ENCODE measurements around the gene EMC8. TPM values are rescaled to one million over a fixed set of nuclear protein-coding genes. Genes with fewer than 3 reads are reported as not detected.

Gene EMC8
- total and polyA plus RNA-seq, 2 of the 8 experiments (the other 6 are each of a cell fraction or from before 2014, with no cell fraction given) = 52.2 to 69.7 TPM

GRCh38 chr16:85819771-85820170 is 20.4 kb upstream of the EMC8 start:
- H2BK20ac ChIP-seq (ENCODE audit: low read length) = no peak overlapping the region
- no peaks in the 10 kb centered on the region; a peak in 1 of 7 replicates for H3K4me1 ChIP-seq (replicated peaks in 1 of 4; ENCODE audit: control insufficient read depth in 3 of 4, insufficient read depth in 4 of 4, low read length in 3 of 4)
- no peak overlapping the region for H4K5ac ChIP-seq (ENCODE audit: insufficient read length, low read depth, low read length)
- H3K4ac ChIP-seq (replicated peaks; ENCODE audit: insufficient read length, low read depth, low read length) = no peak overlapping the region
- TF ChIP-seq POU5F1 (IDR thresholded peaks at IDR 0.05; ENCODE audit: low read depth, low read length) = no peak
- TF ChIP-seq SRF (IDR thresholded peaks at IDR 0.05; ENCODE audit: low read depth, low read length) = no peak
- no peak for TF ChIP-seq SIN3A (conservative IDR thresholded peaks at IDR 0.05 in 1 of 2, IDR thresholded peaks at IDR 0.05 in 1 of 2; ENCODE audit: low read depth in 1 of 2, low read length in 2 of 2)
- TF ChIP-seq EZH2 (IDR thresholded peaks at IDR 0.05; ENCODE audit: low read depth, low read length, severe bottlenecking) = no peak
- TF ChIP-seq SP1 (IDR thresholded peaks at IDR 0.05; ENCODE audit: low read depth, low read length) = no peak
- H4K91ac ChIP-seq (replicated peaks; ENCODE audit: insufficient read length, low read length) = no peak overlapping the region
- H3K14ac ChIP-seq (ENCODE audit: insufficient read length) = no peak overlapping the region
- no peak overlapping the region for H2BK5ac ChIP-seq (ENCODE audit: low read depth, low read length)
- no peak overlapping the region for H2AK5ac ChIP-seq (ENCODE audit: low read depth, low read length)
- no peak overlapping the region for H3K4me3 ChIP-seq (ENCODE audit: extremely low read depth in 1 of 4, insufficient read depth in 2 of 4, low read depth in 3 of 4, low read length in 4 of 4)
- no peak overlapping the region for H4K8ac ChIP-seq (ENCODE audit: extremely low read depth, insufficient read depth, low read length)
- no peak overlapping the region for H3K23ac ChIP-seq (ENCODE audit: insufficient read length)
- H3K23me2 ChIP-seq (ENCODE audit: low read depth, low read length) = peaks cover 6% of the 10 kb centered on the region; the same call in 1 of the 2 replicates
- peaks cover 0 to 6% of the 10 kb centered on the region in 2 experiments for H4K20me1 ChIP-seq (replicated peaks in 1 of 2; ENCODE audit: control insufficient read depth in 1 of 2, insufficient read depth in 2 of 2, low read length in 2 of 2)
- no peaks in the 10 kb centered on the region for H3K36me3 ChIP-seq (ENCODE audit: control insufficient read depth in 2 of 4, insufficient read depth in 4 of 4, low read length in 3 of 4)
- ChIA-PET CTCF (ENCODE audit: partially characterized antibody) (interaction anchor here (0.6 to 7.6 kb wide), 49 partner anchors 9 to 1256 kb away, joined by 3 to 319 read pairs (median 4); partner anchors contain the start of gene IRF8), POLR2A (ENCODE audit: partially characterized antibody) (interaction anchor here (0.9 to 1.0 kb wide), 2 partner anchors 160 to 179 kb away, joined by 3 read pairs; no protein-coding TSS in a partner anchor)
- DNase-seq (ENCODE audit: low read depth in 1 of 2, low spot score in 2 of 2) = no peak
- H3K56ac ChIP-seq (replicated peaks; ENCODE audit: insufficient read length, low read depth, low read length) = no peak overlapping the region
- peaks cover 0 to 11% (median 3%) of the 10 kb centered on the region in 4 experiments; a peak in 2 of 7 replicates for H3K27me3 ChIP-seq (replicated peaks in 1 of 4; ENCODE audit: control insufficient read depth in 3 of 4, extremely low read depth in 1 of 4, insufficient read depth in 3 of 4, low read length in 3 of 4)
- H3K18ac ChIP-seq (ENCODE audit: extremely low read depth, low read length) = no peak overlapping the region
- no peaks in the 10 kb centered on the region for H3K79me2 ChIP-seq (ENCODE audit: control insufficient read depth in 1 of 2, insufficient read depth in 2 of 2, low read length in 2 of 2)
- no peak overlapping the region for H2BK120ac ChIP-seq (replicated peaks; ENCODE audit: low read depth, low read length)
- no peak overlapping the region for H3K4me2 ChIP-seq (ENCODE audit: insufficient read depth in 1 of 2, low read depth in 2 of 2, low read length in 2 of 2)
- WGBS, 2 experiments (ENCODE audit: extremely low coverage in 1 of 2, insufficient coverage in 1 of 2, insufficient read length in 1 of 2, insufficient replicate concordance in 2 of 2, low coverage in 1 of 2, low lambda C conversion rate in 2 of 2, missing lambda C conversion rate in 1 of 2) = 82% methylated on average over 6 of the region's 6 CpGs; no CpG with 5 or more reads in 1 of the 2 experiments
- H2BK12ac ChIP-seq (ENCODE audit: low read depth, low read length) = no peak overlapping the region
- H3K79me1 ChIP-seq (ENCODE audit: low read depth, low read length) = no peaks in the 10 kb centered on the region
- no peak overlapping the region for H3K27ac ChIP-seq (ENCODE audit: low read depth, low read length)
- no peaks in the 10 kb centered on the region for H3K9me3 ChIP-seq (ENCODE audit: insufficient read depth in 2 of 2, low read depth in 1 of 2, low read length in 1 of 2)
- no peak for FAIRE-seq
- H2BK15ac ChIP-seq (ENCODE audit: low read length) = no peak overlapping the region
- H2AFZ ChIP-seq (ENCODE audit: low read length) = no peak overlapping the region
- no peak overlapping the region for H3K9ac ChIP-seq (replicated peaks in 1 of 4; ENCODE audit: extremely low read depth in 1 of 4, low read depth in 3 of 4, low read length in 3 of 4)

All from H1 (cell line).